Liver (tissue), 3 donors: ENCODE measurements around the gene LIPC.

Experiments
- CTCF ChIP-seq: fragments of 150-350 bp; IDR thresholded peaks from 2 replicates; pipeline ENCODE4 v1.5.1; 2017; ENCODE audit warnings: improper control_type of control experiment, low read depth, low read length; ENCODE audit not compliant: missing input control
- TAF1 ChIP-seq: conservative IDR thresholded peaks from 2 replicates; pipeline ENCODE4 v1.6.1; 2016; ENCODE audit warnings: antibody characterized with exemption, mild to moderate bottlenecking
- TF ChIP-seq, protein P1 (sequence below): IDR thresholded peaks from 2 replicates; pipeline ENCODE4 v1.6.1; 2016; ENCODE audit warnings: antibody characterized with exemption
- donor health status: healthy.
- donor health status: healthy.

- TF ChIP-seq CTCF (no peak), TAF1 (peak; percentile 98)
- TF ChIP-seq, protein P1, sequence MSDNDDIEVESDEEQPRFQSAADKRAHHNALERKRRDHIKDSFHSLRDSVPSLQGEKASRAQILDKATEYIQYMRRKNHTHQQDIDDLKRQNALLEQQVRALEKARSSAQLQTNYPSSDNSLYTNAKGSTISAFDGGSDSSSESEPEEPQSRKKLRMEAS = peak; percentile 9
Measured at GRCh38 chr15:58432401-58432800, 610 bp downstream of the LIPC start.
